HG03558 (cell line): Measurements from ENCODE around the gene VWA5A.
"Not testable (repeated sequence)": the region's sequence is repeated elsewhere in the genome, so short reads cannot be mapped to it uniquely, and the experiment has no call there.

Source experiments
- ATAC-seq: cut with Tn5 transposase; IDR thresholded peaks from one replicate; pipeline ENCODE4 v1.9.1; 2021; ENCODE audit warnings: moderate number of reproducible peaks; ENCODE audit not compliant: unreplicated experiment; ENCODE audit errors: extremely low read depth

VWA5A gene

GRCh38 chr11:124167826-124168231, 52.6 kb downstream of the VWA5A start:
- ATAC-seq, result no peak

GRCh38 chr11:124168796-124169195, 53.5 kb downstream of the VWA5A start:
- no peak for ATAC-seq

- not testable (repeated sequence) for ATAC-seq
These were observed 55.1 kb downstream of the VWA5A start for GRCh38 chr11:124170315-124170714.

GRCh38 chr11:124170801-124171586, 55.7 kb downstream of the VWA5A start:
- no peak for ATAC-seq

- ATAC-seq, result no peak
These were observed 56.9 kb downstream of the VWA5A start for GRCh38 chr11:124172101-124172500.

GRCh38 chr11:124172599-124172998, 57.3 kb downstream of the VWA5A start:
- no peak for ATAC-seq

GRCh38 chr11:124174001-124174583, 58.8 kb downstream of the VWA5A start:
- no peak for ATAC-seq

- ATAC-seq, result no peak
These were observed 61.9 kb downstream of the VWA5A start for GRCh38 chr11:124176925-124177715.

- no peak for ATAC-seq
These were observed 64.1 kb downstream of the VWA5A start for GRCh38 chr11:124179310-124179709.

- no peak for ATAC-seq
These were observed 67.8 kb downstream of the VWA5A start, which contains the start of gene OR10D3 for GRCh38 chr11:124183068-124183467. TSS of gene OR10D3 (plus strand) at chr11:124183345. CDS start at chr11:124185270, 1,925 bp downstream.

GRCh38 chr11:124190298-124191139, 75.3 kb downstream of the VWA5A start:
- ATAC-seq, result no peak

- ATAC-seq, result no peak
These were observed 78.2 kb downstream of the VWA5A start for GRCh38 chr11:124193221-124194010.

GRCh38 chr11:124194293-124195188, 79.3 kb downstream of the VWA5A start:
- ATAC-seq, result no peak

- ATAC-seq, result peak; percentile 59
These were observed 80.0 kb downstream of the VWA5A start for GRCh38 chr11:124195189-124195734.
